Stimulated activated CD4-positive, alpha-beta T cell treated with anti-CD3 and anti-CD28 coated beads, Interleukin-12 subunit alpha, Interleukin-12 subunit beta, amount 100 ng/mL, for 24 hours (primary cell): ENCODE results near the gene WHAMM.
"Not testable (repeated sequence)": the region's sequence is repeated elsewhere in the genome, so short reads cannot be mapped to it uniquely, and the experiment has no call there.

Experiments used
- DNase-seq, 2 experiments: peaks; one replicate each; pipeline ENCODE4 v3.0.0-alpha.2; 2020; ENCODE audit warnings: low read depth in 2 of 2

Gene WHAMM

DNA sequence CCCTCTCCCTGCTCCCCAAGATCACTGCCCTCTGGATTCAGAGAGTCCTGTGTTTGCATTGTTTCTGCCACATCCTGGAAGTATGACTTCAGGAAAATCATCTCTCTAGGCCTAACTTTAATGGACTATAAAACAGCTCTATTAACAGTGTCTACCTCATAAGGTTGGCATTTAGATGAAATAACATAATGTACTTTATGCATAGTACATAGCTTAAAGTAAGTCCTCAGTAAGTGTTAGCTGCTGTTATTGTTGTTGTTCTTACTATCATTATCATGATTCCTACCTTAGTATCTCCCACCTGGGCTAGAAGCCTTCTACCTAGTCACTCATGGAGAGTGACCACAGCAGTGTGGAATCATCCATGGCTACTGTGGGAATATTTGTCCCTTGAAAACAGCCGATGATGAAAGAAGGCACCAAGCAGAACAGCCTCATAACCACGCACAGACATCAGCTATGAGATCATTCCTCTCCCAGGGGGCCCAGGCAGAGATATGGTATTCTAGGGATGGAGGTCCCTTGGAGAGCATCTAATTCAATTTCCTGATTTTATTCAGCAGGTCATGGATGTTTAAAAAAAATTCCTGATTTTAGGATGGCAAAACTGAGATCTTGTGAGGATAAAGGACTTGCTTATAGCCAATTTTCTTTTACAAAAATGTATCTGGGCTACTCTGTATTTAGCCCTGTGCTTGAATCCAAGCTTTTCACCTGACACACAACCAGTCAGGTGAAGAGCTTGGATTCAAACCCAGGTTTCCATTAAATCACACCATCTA, 5.4 kb upstream of the WHAMM start:
- no peak for DNase-seq

DNA sequence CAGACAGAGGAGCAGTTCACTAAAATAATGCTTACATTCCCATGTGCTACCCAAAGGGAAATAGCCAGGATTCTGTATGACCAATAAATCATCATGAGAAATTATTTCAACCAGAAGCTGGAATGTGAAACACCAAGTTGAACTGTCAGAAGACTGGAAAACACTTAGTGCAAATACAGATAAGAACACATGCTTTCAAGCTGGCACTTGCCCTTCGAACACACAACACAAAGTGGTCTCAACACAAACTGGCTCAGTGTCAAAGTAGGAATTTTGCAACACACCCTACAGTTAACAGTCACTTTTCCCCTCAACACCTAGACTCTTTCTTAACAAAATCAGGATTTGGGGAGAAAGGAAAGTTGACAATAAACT, 4.9 kb upstream of the WHAMM start:
- DNase-seq = no peak

DNA sequence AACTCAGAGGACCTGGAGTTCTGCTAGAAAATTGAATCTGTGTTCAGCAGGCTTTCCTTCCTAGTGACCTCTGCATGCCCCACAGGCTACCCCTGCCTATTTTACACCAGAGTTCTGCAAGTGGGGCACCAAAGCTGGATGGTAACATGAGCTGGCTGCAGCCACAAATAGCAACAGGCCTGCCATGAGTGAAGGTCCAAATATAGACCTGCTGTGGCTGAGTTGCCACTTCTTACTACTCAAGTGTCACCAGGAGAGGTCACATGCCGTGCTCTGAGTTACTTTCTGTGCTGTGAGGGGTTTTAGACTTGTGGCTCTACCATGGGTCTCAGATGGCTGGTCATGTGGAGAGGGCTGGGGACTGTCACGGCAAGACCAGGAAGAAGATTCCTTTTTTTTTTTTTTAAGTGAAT, 3.4 kb upstream of the WHAMM start, which contains the start of gene FSD2:
FSD2 (minus strand) TSS at position 76 of the 413 bp plus-strand sequence. CDS start 18,679 bp downstream, outside the sequence.
- no peak for DNase-seq

- DNase-seq = no peak
Observed at GRCh38 chr15:82807920-82808633, 1.4 kb upstream of the WHAMM start.

GRCh38 chr15:82808634-82809041, 790 bp upstream of the WHAMM start:
- DNase-seq = no peak

- DNase-seq = peak in 1 of 2 experiments; percentile 5
Observed at GRCh38 chr15:82810061-82810889, 847 bp downstream of the WHAMM start.

- DNase-seq = peak; percentile 3 to 22
Observed at GRCh38 chr15:82810890-82811426, 1.5 kb downstream of the WHAMM start.

GRCh38 chr15:82812994-82813393, 3.6 kb downstream of the WHAMM start:
- no peak for DNase-seq

- no peak for DNase-seq
Observed at GRCh38 chr15:82820128-82820527, 10.7 kb downstream of the WHAMM start.

DNA sequence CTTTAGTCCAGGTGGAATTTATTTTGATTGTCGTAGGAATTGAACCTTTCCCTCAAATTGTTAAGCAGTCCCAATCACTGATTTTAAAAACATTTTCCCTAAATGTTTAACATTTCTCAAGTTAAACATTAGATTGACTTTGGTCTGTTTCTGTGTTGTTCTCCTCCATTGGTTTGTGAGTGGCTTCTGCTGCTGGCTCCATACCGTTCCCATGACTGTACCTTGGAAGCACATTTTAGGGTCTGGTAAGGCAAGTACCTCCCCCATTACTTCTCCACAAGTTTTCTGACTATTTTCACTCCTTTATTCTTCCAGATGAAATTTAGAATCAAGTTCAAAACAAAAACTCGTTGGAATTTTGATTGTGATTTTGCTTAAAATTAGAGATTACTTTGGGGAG, 12.0 kb downstream of the WHAMM start:
- DNase-seq = not testable (repeated sequence)

GRCh38 chr15:82821851-82822250, 12.4 kb downstream of the WHAMM start:
- DNase-seq = not testable (repeated sequence)

DNA sequence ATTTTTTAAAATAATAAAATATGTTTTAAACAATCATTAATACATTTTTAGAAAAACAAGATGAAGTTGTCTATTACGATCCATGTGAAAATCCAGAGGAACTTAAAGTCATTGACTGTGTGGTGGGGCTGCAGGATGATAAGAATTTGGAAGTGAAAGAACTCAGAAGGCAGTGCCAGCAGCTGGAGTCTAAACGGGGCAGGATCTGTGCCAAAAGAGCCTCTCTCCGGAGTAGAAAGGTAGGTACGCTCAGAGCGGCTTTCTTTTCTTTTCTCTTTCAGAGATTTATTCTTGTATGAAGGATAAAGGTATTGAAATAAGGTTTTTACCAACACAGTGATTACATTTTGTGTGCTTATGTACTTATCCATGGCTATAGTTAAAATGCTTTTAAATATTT, 13.6 kb downstream of the WHAMM start:
- DNase-seq = no peak

- no peak for DNase-seq
Observed at GRCh38 chr15:82828075-82828474, 18.6 kb downstream of the WHAMM start.

DNA sequence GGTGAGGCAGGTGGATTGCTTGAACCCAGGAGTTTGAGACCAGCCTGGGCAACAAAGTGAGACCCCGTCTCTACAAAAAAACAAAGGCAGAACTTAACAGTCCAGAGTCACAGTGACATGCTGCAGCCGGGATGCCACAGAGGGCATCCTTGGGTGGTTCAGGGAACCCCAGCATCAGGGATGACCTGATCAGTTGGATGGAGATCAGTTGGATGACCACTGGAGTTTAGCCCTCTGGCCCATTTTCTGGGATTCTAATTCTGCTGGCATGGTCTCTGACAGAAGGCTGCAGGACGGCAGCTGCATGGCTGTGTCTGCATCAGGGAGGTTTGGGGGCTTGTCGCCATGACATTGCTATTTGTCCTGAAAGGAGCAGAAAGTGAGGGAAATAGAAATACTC, 19.8 kb downstream of the WHAMM start:
- no peak for DNase-seq

DNA sequence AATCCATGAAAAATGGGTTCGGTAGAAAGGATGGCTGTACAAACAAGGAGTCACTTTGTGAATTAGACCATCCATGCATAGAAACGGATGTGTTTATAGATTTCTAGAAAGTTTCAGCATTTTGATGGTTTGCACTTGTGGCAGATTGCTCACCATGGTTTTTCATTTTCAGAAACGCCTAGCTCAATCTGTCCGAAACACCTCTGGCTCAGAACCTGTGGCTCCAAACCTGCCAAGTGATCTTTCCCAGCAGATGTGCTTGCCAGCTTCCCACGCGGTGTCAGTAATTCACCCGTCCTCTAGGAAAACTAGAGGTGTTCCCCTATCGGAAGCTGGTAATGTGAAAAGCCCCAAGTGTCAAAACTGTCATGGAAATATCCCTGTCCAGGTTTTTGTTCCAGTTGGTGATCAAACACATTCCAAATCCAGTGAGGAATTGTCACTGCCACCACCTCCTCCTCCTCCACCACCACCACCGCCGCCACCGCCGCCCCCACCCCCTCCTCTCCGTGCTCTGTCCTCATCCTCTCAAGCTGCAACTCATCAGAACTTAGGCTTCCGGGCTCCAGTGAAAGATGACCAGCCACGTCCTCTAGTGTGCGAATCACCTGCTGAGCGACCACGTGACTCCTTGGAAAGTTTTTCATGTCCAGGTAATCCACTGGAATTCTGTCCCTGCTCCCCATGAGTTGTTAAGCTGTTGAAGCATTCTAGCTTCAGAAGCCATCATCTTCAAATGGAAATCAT, 21.2 kb downstream of the WHAMM start:
- DNase-seq = no peak

GRCh38 chr15:82831894-82832600, 22.6 kb downstream of the WHAMM start:
- DNase-seq = no peak

- DNase-seq = peak; percentile 18 to 37
Observed at GRCh38 chr15:82832601-82833361, 23.4 kb downstream of the WHAMM start.

DNA sequence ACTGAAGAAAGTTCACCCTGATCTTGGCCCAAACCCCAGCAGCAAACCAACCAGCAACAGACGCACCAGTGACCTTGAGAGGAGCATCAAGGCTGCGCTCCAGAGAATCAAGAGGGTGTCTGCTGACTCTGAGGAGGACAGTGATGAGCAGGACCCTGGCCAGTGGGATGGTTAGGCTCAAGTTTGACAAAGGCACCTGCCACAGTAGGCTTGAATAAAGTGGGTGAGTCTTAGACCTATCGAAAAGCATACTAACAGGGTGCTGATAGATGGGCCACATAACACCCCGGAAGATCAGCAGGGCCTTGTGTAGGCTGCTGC, 23.9 kb downstream of the WHAMM start:
- DNase-seq = no peak

GRCh38 chr15:82835391-82835917, 26.0 kb downstream of the WHAMM start:
- no peak for DNase-seq
